Anterior cingulate cortex (tissue), 58 donors: Measurements from ENCODE around the gene RAB7B.

Source experiments
- DNase-seq, 58 donors: peaks; one replicate each; lab custom pipeline; 2025; lab: John Stamatoyannopoulos, UW

The RAB7B gene

DNA sequence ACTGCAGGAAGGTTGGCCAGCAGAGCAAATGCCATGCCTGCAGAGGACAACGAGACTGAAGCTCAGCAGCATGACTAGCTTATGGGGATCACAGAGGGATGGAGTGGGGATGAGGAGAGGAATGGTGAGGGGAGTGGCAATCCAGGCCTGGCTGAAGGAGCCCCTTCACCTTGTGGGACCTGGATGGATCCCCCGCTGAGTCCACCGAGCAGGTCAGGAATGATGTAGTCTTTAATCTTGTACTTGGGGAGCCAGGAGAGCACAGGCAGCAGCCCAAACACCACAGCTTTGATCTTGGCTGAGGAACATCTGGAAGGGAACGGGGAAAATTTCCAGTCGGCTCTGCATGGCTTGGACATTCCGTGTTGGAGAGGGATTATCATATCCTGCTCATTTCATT, 70.4 kb downstream of the RAB7B start:
- DNase-seq: no peak

- DNase-seq: peak in 9 of 58 donors; percentile 8 to 43 (median 19)
These were observed 72.4 kb downstream of the RAB7B start for GRCh38 chr1:205930799-205931281.

GRCh38 chr1:205930195-205930577, 73.0 kb downstream of the RAB7B start:
- DNase-seq: no peak

DNA sequence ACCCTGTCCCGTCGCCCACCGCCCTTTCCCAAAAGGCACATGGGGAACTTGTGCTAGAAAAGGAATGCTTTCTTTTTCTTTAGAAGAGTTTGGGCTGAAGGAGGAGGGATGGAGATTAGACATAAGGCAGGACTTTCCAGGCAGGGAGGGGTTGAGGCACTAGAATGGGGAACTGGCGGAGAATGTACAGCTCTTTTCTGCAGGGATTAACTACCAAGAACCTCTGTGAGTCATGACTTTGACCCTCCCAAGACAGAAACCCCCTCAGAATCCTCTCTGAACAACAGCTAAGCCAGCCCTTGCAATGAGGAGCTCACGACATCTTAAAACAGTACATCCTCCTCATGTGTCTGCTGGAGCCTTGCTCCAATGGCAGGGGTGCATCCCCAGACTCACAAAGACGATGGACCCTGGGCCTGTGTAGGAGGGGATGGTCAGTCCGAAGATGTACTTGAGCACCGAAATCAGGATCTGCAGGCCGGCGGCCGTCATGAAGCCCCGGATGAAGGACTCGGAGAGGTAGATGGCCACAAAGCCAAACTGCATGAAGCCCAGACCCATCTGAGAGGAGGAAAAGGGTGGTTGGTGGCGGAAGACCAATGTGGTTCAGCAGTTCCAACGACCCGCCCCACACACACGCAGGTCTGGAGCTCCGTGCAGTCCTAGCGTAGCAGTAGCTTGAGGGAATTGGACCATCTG, 73.5 kb downstream of the RAB7B start:
- DNase-seq: no peak

- DNase-seq: peak in 55 of 58 donors; percentile 15 to 95 (median 71)
These were observed 74.9 kb downstream of the RAB7B start for GRCh38 chr1:205928317-205928716.

GRCh38 chr1:205927676-205928075, 75.5 kb downstream of the RAB7B start:
- DNase-seq: peak in 1 of 58 donors; percentile 23

- no peak for DNase-seq
These were observed 75.9 kb downstream of the RAB7B start for GRCh38 chr1:205927247-205927646.
